PFSK-1 (cell line): ENCODE measurements around the gene DNAH6.

Experiments used
- POLR2AphosphoS5 ChIP-seq: IDR thresholded peaks from 2 replicates; pipeline ENCODE4 v1.6.1; 2012; ENCODE audit warnings: low read depth, mild to moderate bottlenecking, control low read depth, low read length, moderate library complexity
- TF ChIP-seq, protein P1 (sequence below), 2 experiments: IDR thresholded peaks; 2 replicates each; pipeline versions ENCODE4 v1.6.1 to v1.8.0; 2011 to 2012; ENCODE audit warnings: low read depth in 2 of 2, low read length in 2 of 2, control low read depth in 1 of 2, inconsistent platforms in 1 of 2, mild to moderate bottlenecking in 1 of 2, moderate library complexity in 1 of 2; ENCODE audit not compliant: insufficient read depth in 1 of 2

- no peak for TF ChIP-seq POLR2AphosphoS5
- TF ChIP-seq, protein P1, sequence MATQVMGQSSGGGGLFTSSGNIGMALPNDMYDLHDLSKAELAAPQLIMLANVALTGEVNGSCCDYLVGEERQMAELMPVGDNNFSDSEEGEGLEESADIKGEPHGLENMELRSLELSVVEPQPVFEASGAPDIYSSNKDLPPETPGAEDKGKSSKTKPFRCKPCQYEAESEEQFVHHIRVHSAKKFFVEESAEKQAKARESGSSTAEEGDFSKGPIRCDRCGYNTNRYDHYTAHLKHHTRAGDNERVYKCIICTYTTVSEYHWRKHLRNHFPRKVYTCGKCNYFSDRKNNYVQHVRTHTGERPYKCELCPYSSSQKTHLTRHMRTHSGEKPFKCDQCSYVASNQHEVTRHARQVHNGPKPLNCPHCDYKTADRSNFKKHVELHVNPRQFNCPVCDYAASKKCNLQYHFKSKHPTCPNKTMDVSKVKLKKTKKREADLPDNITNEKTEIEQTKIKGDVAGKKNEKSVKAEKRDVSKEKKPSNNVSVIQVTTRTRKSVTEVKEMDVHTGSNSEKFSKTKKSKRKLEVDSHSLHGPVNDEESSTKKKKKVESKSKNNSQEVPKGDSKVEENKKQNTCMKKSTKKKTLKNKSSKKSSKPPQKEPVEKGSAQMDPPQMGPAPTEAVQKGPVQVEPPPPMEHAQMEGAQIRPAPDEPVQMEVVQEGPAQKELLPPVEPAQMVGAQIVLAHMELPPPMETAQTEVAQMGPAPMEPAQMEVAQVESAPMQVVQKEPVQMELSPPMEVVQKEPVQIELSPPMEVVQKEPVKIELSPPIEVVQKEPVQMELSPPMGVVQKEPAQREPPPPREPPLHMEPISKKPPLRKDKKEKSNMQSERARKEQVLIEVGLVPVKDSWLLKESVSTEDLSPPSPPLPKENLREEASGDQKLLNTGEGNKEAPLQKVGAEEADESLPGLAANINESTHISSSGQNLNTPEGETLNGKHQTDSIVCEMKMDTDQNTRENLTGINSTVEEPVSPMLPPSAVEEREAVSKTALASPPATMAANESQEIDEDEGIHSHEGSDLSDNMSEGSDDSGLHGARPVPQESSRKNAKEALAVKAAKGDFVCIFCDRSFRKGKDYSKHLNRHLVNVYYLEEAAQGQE (IDR thresholded peaks at IDR 0.05; ENCODE audit: insufficient read depth in 1 of 2, low read depth in 2 of 2, low read length in 2 of 2) = no peak
Measured at GRCh38 chr2:84498150-84498799, 18.0 kb upstream of the DNAH6 start.
